Stimulated activated CD4-positive, alpha-beta T cell treated with anti-CD3 and anti-CD28 coated beads, Interleukin-1b, Interleukin-23, amount 100 ng/mL, for 1 hour (primary cell): ENCODE data around the gene HRNR.

ENCODE experiments used
- DNase-seq, 2 donors: peaks; one replicate each; pipeline ENCODE4 v3.0.0-alpha.2; 2020; ENCODE audit warnings: low read depth in 2 of 2

Gene HRNR

DNA sequence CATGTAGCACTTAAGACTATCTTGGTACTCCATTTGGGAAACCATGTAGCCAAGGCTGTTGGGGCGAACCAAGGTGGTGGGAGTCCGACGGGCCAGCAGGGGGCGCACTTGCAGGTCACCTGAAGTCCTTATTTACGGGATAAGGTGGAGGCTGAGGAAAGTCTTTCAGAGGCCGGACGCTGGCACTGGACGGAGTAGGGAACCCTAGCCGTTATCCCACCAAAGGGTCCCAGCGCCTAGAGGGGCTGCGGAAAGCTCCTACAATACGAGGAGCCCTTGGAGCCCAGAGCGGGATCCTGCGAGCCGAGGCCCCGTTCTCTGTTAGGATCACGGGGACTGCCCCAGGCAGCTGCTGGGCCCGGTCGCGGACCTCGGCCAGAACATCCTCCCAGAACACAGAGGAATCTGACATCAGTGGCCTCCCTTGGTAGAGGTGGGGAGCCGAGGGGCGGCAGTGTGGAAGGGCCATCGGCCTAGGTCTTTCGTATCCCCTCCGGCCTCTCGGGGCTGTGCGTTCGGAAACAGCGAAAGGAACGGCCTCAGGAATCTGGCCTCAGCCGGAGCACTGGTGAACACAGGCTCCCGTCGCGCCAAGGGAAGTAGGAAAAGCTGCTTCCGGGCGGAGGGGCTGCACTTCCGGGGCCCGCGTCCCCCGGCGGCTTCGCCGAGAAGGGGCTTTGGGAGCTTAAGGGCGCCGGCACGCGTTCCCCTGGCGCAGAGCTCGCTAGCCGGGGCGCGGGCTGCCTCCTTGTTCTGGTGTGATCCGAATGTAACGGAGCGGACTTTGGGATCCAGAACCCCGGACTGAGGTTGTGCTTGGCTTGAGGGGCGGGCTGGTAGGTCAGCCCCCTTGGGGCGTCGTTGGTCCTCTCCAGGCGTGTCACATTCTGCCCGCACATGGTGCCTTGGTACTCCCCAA, 35.1 kb downstream of the HRNR start:
- peak; percentile 53 to 72 for DNase-seq

DNA sequence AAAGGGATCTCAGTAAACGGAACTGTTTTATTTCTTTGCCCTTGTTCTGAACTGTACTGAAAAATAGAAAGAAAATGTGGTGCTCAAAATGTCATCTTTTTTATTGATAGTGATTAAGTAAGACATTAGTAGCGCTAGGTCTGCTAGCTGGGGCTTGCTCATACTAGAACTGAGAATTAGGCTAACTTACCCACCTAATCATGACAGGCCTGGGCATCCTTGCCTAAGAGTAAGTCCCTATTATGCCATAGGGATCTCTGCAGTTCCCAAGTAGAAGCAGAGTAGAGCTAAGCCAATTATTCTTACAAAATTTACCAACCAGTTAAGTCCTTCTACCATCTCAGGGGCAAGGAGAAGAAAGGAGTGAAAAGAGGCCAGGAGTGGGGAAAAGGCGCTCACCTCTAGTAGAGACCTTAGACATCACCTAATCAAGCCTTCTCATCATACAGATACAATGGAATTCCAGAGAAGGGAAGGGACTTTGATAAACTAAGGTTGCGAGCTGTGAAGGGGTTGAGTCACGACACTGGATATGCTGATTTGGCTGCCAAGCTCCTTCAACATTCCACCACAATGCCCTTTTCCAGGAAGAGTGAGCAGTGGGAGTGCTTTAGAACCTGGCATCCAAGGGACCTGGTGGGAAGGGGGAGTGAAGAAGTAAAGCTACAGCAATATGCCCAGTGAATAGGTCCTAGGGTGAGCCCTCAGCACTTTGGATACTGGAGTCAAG, 37.3 kb downstream of the HRNR start:
- no peak for DNase-seq

DNA sequence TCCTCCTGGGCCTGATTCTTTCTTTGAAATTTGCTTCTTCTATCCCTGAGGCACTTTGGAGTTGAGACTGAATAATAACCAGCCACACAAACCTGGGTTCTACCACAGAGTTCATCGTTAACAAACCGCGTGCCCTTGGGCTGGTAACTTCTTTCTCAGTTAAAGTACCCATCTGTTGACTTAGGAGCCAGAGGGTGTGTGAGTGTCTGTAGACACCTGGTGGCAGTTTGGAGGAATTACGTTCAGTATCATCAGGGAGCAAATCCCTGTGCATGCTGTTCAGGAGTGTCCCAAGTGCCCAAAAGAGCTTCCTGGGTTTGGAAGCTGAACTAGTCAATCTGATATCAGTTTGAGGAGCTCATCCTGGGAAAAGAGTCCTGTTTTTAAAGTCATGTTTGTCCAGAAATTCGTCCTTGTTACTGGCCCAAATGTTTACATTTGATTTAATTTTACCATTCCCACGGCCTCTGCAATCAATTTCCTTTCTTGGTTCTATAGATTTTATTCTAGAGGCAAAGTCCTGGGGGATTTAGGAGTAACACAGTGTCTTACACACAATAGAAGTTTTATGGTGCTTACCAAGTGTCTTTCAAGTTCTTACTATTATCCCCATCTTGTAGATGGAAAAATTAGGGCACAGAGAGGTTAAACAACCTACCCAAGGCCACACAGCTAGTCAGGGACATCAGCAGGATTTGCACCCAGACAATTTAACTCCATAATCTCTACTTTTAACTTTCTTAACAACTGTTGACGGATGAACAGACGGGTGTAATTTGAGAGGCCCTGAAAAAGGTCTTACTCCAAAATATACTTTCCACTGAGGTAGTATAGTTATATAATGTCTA, 38.2 kb downstream of the HRNR start:
- peak in 1 of 2 donors; percentile 12 for DNase-seq

DNA sequence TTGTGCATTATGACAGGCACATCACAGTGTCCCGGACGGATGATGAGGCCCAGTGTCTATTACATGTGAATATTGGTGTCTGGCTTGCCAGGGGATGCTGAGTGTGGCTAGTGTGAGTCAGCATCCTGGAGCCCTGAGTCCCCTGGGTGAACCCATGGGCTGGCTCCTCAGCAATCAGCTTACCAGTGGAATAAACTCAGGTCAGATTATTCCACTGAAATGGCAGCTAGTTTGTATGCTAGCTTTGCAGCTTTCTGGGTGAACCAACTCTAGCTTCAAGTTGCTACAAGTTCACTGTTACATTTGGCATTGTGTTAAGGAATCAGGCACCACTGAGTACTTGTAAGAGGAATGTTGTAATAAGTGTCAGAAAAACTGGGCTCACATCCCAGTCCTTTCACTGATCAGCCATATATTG, 41.0 kb downstream of the HRNR start:
- DNase-seq: no peak

DNA sequence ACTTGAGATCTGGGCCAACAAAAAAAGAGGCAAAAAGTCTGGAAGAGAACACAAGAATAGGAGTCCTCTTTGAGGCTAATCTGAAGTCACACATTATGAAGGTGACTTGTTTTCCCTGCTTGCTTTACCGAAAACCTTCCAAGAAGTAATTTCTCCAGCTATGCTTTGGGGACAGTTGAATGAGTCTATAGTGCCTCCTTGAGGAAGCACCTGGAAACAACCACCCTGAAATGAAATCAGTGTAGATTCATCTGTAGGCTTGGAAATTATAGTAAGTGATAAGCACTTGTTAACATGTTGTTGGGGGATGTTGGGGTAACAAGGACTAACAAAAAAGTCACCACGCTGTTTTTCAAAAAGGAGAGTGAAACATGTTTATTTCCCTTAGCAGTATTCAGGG, 41.6 kb downstream of the HRNR start:
- DNase-seq: no peak

DNA sequence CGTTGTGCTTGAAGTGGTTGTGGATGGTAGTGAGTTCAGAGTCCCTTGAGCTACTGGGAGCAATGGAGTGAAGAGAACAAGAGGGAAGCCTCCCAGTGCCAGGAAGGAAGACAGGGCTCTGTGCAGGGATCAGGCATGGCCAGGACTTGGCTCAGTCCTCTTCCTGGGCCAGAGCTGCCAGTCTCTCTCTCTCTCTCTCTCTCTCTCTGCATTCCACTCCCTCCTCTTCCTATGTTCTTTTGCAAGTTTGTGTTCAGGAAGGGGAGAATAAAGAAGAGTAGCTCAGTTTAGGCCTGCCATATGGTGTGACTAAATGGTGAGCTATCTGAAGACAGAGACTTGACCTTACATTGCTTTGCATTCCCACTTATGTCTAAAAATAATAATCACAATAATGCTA, 44.4 kb downstream of the HRNR start:
- no peak for DNase-seq

DNA sequence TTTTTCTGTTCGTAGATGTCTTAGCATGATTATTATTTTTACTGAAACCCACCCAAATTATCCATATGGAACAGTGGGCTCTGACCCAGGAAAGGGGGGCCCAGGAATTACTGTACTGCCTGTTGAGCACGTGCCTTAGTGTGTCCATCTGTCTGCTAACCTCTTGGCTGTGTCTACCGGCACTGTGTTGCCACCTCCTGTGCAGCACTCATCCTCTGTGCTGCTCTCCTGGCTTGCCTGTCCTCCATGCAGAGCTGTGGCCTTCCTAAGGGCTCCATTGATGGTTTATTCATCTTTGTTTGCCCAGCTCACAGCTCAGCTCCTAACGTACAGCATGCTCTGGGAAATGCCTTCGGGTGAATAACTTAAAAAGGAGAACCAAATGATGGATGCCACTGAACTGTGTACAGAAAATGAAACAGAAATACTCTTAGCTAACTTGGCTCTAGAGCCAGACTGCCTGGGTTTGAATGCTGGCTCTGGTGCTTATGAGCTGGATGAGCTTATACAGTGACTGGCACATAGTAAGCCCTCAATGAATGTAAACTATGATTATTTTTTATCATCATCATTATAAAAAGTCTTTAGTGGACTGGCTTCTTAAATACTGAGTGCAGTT, 53.6 kb downstream of the HRNR start:
- no peak for DNase-seq

DNA sequence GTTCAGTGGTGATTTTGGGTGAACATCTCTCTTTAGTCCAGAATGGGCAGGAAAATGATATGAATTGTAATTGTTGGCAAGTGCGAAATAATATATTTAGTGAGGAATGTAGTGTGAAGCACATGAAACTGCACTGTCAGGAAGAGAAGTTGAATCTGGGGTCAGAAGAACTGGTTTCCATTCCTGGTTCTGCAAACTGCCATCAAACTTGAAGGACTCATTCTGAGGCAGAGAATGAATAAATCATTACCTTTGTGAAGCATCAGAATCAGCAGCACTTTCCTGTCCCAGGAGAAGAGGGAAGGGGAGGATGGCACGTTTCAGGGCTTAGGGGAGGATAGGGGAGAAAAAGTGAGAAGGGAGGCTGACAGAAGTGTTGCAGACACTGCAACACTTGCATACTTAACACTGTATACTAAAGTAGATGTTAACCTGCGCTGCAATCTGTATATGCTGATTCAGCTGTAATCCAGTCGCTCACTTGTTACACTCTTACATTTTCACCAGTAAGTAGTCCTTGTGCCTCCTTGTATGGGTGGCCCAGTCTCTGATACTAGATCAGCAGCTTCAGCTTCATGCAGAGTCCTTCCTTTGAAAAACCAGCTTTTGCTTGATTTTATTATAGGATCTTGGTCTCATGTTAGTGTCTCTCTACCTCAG, 54.5 kb downstream of the HRNR start:
- no peak for DNase-seq

DNA sequence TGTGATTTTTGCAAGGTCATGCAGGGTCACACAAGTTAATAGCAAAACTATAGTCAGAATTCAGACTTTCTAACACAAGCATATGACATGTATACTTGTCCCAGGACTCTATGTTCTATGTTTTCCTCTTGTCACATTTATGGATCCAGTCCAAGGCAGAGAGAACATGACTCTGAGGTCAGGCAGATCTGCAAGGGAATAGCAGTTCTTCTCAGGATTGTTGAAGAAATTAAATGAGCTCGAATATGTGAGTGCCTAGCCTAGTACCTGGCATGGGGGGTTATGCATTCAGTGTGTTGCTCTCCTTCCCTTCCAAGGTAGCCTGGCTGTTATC, 55.5 kb downstream of the HRNR start:
- DNase-seq: no peak

DNA sequence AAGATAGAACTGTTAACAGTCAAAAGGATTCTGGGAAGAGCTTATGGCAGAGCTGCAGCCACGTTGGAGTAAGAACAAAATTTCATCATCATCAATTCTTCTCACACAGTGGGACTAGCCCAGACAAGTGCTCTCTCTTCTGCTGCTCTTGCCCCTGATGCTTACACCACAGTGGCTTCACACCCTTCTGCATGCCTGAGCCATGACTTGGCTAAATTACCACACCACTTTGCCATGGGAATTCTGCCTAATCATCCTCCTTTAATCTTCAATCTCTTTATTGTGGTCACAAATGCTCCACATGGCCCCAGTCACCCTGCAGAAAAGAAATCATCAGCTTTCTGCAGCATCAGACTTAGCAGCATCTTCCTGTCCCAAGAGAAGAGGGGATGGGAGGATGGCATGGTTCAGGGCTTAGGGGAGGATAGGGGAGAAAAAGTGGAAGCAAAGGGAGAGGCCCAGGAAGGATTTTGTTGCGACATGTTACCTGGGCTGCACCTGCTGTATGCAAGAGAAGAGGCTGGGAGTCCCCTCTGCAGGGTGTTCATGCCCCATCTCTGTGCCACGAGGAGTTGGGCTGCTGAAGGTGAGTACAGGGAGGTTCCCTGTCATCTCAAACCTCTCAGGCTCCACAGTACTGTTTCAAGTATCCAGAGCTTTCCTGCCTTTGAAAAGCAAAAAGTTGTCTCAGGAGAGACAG, 56.0 kb downstream of the HRNR start:
- DNase-seq: no peak

DNA sequence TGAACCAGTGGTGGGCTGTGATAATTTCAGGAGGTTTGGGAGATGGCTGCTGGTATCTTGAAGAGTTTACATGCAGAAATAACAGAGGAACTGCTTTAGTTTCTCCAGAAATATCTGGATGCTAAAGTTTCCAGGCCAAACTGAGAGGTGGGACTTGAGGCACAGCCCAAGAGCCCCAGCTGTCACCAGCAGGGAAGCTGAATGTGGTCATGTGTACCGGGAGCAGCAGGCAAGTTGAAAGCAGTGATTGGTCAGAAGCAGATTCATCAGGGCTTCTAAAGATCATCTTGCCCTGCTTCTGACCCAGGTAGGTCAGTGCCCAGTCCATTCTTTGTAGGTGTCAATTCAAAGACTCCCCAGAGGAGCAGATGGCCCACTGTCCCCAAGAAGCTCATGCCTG, 57.0 kb downstream of the HRNR start:
- no peak for DNase-seq

DNA sequence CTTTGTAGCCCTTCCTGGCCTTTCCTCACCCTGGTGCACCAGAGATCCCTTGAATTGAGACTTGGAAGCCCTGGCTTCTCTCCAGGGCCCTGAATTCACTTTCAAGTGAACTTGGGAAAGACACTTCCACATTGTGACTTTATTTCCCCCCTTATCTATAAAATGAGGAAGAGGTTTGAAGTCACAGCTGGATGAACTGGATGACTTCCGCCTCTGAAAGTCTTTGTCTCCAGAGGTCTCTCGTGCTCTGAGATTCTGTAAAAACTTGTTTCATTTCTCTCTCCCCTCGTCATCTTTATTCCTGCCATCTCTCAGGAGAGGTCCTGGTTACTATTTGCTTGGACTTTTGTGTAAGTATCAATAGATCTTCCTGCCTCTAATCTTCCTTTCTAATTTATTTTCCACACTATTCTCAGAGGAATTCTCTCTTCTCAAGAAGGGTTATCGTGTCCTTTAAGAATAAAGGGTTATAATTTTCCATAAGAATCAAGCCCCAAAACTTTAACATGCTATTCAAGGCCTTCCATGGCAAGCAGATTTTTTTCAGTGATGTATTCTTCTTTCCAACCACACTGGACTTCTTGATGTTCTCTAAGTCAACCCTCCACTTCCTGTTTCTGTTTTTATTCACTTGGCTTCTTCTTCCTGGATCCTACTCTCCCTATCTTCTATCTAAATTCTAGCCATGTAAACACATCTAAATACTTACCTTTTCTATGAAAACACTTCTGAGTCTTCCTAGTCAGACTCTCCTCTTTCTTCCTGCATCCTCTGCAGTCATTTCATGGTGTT, 58.5 kb downstream of the HRNR start:
- DNase-seq: no peak

DNA sequence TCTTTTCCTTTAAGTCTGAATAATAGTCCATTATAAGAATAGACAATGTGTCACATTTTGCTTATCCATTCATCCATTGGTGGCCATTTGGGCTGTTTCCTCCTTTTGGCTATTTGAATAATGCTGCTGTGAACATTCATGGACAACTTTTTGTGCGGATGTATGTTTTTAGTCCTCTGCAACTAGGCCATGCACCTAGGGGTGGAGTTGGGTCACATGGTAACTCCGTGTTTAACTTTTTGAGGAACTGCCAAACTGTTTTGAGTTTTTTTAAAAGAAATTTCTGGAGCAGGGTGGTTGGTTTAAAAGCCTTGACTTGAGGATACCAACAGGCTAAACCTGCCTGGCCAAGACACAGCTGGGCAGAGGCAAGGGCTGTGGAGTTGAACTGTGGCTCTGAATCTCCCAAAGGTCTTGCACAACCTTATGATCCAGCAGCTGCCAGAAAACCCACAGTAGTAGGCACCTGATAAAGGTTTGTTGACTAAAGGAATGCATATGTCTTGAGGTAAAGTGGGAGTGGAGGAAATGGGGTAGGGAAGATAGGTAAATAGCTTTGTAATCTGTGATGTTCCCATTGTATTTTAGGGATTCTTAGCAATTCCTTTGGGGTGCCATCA, 59.4 kb downstream of the HRNR start:
- no peak for DNase-seq

DNA sequence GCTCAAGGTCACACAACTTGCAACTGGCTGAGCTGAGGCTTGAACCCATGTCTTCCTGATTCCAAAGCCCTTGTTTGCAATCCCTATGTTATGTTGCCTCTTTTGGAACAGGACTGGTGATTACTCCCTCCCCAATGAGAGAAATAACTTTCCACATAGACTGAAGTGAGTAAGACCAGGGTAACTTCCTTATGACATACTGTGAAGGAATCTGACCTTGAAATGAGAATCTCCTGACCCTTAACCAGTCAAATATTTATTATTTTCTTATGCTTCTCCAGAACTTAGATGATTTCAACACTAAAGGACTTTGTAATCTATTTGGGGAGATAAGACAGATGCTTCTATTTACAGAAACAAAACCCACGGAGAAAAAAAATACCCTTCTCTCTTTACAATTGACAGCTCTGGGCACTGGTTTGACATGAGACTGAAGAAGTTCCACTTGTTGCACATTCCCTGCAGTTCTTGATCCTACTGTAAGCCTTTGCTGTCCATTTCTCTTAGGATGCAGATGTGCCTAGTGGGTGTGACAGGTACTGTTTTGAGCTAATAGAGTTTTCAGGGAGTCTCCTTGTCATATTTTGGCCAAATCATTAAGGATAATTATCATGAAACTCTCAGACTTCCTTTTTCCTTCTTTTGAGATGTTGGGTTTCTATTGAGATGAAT, 61.1 kb downstream of the HRNR start:
- no peak for DNase-seq
